Left forelimb (tissue), 1 donor: ENCODE measurements around the gene ARID4B.
"Not testable (repeated sequence)": the region's sequence is repeated elsewhere in the genome, so short reads cannot be mapped to it uniquely, and the experiment has no call there.

ENCODE experiments used
- DNase-seq: peaks from one replicate; pipeline ENCODE4 v3.0.0-alpha.2; 2018; ENCODE audit warnings: low spot score

Gene ARID4B

GRCh38 chr1:235270625-235271024 is 57.4 kb downstream of the ARID4B start:
- no peak for DNase-seq

GRCh38 chr1:235269990-235270389 is 58.0 kb downstream of the ARID4B start:
- not testable (repeated sequence) for DNase-seq

DNA sequence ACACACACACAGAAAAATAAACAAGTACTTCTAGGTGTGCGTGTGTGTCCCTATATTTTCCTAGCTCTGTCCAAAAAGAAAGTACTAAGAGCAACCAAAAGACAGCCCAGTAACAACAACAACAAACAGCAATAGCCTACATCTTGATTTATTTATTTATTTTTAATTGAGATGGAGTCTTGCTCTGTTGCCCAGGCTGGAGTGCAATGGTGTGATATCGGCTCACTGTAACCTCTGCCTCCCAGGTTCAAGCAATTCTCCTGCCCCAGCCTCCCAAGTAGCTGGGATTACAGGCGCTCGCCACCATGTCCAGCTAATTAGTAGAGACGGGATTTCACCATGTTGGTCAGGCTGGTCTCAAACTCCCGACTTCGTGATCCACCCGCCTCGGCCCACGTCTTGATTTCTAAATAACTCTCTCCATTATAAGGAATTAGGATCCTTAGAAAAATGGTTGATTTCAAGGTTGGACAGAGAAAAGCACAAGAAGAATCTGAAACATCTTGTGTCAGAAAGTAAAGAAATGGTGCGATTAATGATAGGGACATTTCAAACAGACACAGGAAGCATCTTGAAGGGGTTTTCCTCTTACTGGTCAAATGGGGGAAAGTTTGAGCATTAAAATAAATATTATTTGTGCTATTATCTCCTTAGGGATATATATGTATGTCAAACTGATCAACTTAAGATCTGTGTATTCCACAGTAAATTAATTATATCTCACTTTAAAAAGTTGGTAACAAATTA is 59.4 kb downstream of the ARID4B start:
- DNase-seq, result no peak

- DNase-seq, result no peak
These were observed 61.0 kb downstream of the ARID4B start for GRCh38 chr1:235266967-235267366.

DNA sequence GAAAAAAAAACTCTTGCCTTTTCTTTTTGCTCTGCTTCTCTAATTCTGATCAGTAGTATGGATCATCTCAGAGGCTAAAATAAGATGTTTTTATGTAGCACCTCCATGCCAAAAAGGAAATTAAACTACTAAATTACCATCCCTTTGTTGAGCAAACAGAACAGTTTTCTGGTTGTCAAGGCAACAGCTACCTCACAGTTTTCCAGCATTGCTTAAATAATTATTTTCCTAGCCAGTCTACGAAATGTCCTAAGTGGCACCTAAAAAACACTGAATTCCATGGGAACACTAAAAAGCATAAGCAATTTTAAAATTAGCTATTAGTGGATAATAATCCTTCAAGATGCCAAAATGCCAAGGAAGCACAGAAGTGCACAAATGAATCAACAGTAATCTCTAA is 61.7 kb downstream of the ARID4B start:
- no peak for DNase-seq

DNA sequence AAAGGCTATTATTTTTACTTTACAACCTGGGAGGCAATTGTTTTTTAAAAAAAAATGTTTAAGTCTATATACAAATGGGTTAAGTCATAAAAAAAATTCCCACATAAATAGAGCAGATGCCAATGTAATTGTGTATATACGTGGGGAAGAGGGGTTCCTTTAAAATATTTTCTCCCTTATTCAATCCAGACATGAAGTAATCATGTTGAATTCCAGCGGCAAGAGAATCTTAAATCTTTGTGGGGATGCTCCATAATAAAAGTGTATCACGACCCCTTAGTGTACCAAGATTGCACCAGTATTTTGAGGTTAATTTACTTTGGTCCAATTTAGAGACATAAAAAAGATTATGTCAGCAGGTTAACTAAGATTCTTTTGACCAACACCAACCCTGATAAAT is 62.1 kb downstream of the ARID4B start:
- DNase-seq, result no peak

DNA sequence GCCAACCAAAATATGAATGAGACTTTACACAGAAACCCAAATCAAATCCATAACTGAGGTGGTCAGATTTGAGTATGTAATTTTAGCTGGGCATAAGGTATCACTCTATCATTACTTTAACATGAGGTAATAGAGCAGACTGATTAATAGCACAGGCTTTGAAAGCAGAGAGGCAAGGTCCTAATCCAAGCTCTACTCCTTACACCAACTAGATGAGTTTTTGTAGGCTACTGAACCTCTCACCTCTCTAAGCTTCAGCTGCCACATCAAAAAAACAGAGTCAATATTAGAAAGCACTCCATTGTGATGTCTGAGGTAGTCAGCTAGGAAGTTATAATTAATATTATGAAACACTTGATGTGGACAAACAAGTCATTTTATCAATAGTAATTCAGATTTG is 63.7 kb downstream of the ARID4B start:
- DNase-seq, result no peak

- no peak for DNase-seq
These were observed 65.4 kb downstream of the ARID4B start for GRCh38 chr1:235262539-235262938.

DNA sequence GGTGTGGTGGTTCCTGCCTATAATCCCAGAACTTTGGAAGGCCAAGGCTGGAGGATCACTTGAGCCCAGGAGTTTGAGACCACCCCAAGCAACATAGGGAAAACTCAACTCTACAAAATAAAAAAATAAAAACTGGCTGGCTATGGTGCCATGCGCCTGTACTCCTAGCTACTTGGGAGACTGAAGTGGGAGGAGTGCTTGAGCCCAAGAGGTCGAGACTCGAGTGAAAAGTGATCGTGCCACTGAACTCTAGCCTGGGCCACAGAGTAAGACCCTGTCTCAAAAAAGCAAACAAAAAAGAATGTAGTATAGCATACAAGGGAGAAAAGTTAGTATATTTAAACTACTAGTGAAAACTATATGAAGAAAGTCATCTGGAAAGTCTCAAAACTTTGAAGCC is 66.7 kb downstream of the ARID4B start:
- DNase-seq, result no peak

GRCh38 chr1:235259133-235259778 is 68.7 kb downstream of the ARID4B start:
- no peak for DNase-seq

GRCh38 chr1:235258068-235258467 is 69.9 kb downstream of the ARID4B start:
- DNase-seq, result not testable (repeated sequence)

DNA sequence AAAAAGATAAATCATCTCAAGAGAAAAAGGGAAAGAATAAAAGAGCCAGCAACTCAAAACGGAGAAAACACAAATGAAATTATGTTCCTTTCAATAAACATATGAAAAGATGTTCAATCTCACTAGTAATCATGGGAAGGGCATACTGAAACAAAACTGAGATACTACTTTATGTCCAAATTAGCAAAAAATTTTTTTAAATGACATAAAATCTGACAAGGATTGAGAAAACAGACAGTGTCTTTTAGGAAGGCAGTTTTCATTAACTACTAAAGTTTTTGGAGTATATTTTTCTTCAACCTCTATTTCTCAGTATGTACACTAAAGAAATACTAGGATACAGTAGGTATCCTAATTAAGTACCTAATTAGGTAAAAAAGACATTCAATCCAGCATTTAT is 73.3 kb downstream of the ARID4B start:
- no peak for DNase-seq

DNA sequence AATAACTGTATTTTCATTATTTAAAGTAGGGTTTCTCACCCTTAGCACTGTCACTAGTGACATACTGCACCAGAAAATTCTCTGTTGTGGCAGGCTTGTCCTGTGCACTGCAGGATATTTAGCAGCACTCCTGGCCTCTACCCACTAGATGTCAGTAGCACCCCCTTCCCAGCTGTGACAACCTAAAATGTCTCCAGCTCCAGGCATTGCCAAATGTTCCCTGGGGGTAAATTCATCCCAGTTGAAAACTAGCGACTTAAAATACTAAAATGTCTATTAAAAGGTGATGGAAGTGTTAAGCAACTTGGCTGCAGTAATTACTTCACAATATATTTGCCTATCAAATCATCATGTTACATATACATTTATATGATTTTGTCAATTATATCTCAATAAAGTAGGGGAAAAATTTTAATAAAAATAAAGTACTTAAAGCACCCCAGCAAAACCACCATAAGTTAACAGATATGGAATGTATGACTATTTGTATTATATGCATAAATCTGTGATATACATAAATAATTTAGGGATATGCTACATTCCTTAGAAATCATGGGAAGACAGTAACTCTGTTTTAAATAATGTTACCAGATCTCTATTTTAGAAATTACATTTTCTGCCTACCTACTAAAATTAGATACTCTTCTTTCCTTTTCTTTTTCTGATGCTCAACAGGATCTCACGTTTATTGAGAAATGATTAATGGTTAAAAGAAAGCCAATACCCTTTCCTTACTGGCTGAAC is 74.6 kb downstream of the ARID4B start:
- no peak for DNase-seq

- no peak for DNase-seq
These were observed 77.5 kb downstream of the ARID4B start for GRCh38 chr1:235250430-235250829.

DNA sequence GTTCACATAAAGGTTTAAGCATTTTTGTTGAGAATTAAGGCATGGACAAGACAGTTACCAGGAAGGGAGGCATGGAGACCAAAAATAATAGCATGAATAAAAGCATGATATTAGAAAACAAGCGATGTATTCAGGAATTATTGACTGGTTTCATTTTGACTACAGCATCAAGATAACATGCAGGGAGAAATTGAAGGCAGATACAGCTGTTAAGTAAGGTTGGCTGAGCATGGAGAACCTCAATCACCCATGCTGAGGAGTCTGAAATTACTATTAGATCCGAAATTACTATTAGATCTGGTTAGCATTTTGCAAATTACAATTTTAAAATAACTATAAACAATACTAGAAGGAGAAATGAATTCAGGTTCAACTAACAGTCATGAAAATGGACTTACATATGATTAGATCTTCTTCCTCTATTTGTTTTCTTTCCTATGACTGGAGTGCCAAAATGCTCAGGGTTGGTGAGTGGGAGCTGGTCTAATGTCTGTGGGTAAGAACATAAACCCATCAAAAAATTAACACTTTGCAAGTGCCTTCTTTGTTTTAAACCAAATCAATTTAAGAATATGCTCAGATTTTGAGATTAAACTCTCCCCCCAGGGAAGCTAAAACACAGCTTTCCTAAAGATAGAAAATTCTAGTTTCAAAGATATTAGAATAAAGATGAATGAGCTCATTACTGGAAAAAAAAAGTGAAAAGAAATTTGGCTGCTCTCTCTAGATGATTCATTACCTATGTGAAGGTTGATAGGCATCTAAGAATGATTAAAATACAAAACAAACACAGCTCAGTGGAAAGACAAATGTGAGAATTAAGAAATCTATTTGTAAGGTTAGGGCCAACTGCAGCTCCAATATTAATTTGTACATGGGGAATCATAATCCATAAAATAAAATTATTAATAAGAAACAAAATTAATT is 81.7 kb downstream of the ARID4B start:
- DNase-seq, result no peak

GRCh38 chr1:235244974-235245592 is 82.9 kb downstream of the ARID4B start:
- DNase-seq, result no peak

- DNase-seq, result no peak
These were observed 87.0 kb downstream of the ARID4B start for GRCh38 chr1:235240960-235241359.

GRCh38 chr1:235239851-235240250 is 88.1 kb downstream of the ARID4B start:
- DNase-seq, result no peak

GRCh38 chr1:235238558-235238957 is 89.4 kb downstream of the ARID4B start:
- no peak for DNase-seq

- no peak for DNase-seq
These were observed 91.9 kb downstream of the ARID4B start for GRCh38 chr1:235236128-235236527.

- no peak for DNase-seq
These were observed 98.1 kb downstream of the ARID4B start for GRCh38 chr1:235229868-235230267.

- no peak for DNase-seq
These were observed 100.6 kb downstream of the ARID4B start for GRCh38 chr1:235227414-235227813.
